ENCODE results near the gene SORCS2.
A peak's percentile ranks its signal among the peaks of the same experiment; 100 is the strongest.

Gene SORCS2

DNA sequence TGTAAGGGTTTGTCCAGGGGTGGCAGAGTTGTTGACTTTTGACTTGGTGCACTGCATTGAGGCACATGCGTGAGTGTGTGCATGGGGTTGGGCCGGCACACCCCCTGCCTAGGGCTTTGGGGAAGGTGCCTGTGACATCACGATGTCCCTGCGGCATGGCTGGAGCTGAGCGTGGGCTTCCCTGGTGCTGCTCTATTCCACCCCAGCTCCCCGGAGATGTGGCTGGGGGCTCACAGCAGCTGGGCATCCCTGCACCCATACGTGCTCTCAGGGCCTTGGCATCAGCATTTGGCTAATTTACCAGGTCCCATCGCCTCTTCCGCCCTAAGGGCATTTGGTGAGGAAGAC lies 236.7 kb downstream of the SORCS2 start:
- no peak for DNase-seq (ENCODE audit: low spot score)

DNA sequence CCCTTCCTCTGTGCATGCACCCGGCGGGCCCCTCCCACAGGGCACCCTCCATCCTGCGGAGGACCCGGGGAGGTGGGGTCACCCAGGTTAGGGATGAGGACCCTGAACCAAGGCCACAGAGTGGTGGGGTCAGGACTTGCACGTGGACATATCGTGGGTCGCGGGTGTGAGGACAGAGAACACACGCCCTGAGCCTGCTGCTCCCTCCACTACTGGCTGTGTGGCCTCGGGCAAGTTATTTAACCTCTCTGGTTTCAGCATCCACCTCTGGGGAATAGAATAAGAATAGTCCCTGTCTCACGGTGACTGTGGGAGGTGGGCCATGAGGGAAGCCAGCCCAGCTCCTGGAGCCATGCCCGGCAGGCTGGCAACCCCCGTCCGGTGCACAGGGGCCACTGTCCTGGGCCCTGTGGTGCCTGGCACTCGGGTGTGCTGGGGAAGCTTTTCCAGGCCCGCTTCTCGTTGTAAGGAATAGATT lies 237.3 kb downstream of the SORCS2 start:
- no peak for DNase-seq (ENCODE audit: low spot score)

DNA sequence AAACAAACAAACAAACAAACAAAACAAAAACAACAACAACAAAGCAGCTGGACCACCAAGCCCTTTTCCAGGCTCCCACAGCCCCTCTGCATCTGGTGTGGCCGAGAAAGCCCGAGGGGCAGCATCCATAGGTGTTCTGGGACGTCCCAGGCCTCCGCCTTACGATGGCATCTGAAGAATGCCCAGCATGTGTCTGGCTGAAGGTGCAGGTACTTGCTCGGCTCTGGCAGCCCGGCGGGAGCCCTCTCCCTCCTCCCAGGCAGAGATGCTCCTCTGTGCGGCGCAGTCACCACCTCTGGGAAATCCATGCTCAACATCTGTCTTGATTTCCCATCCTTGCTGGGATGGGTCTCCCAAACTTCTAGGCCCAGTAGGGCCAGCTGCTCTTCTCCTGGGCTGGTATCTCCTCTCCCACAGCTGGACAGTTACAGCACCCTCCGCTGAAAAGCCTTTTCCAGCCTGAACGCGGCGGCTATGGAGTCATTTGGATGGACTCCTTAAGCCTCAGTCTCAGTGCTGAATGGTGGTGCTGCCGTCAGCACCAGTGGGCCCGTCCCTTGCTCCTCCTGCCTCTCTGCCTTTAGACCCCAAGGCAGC lies 238.1 kb downstream of the SORCS2 start:
- DNase-seq (ENCODE audit: low spot score): no peak

DNA sequence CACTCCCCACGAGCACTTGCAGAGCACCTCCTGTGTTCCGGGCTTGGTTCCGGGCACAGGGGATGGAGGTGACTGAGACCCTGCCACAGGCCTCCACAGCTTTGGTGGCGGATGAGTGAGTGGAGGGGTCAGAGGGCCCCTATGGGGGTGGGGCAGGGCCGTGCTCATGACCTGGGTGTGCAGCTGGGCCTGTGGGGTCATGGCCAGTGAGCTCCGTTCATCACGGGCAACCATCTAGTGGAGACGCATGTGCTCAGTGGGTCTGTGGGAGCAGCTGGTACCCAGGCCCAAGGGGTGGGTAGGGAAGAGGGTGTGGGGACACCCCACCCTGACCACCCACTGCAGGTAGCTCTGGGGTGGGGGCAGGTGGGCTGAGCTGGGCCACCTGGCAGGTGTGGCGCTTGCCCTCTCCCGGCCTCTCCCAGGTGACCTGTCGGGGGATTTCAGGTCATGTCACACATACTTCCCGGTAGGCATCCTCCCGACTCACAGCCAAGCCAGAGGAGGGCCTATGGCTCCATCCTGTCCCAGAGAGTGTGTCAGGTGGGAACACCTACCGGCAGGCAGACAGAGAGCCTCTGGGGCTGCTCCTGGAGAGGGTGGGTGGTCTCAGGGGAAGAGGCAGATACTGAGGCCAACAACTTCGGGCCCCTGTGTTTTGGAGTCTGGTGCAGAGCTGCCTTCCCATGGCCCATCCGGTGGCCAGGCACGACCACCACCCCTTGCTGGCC lies 238.8 kb downstream of the SORCS2 start:
- DNase-seq (ENCODE audit: low spot score): no peak

DNA sequence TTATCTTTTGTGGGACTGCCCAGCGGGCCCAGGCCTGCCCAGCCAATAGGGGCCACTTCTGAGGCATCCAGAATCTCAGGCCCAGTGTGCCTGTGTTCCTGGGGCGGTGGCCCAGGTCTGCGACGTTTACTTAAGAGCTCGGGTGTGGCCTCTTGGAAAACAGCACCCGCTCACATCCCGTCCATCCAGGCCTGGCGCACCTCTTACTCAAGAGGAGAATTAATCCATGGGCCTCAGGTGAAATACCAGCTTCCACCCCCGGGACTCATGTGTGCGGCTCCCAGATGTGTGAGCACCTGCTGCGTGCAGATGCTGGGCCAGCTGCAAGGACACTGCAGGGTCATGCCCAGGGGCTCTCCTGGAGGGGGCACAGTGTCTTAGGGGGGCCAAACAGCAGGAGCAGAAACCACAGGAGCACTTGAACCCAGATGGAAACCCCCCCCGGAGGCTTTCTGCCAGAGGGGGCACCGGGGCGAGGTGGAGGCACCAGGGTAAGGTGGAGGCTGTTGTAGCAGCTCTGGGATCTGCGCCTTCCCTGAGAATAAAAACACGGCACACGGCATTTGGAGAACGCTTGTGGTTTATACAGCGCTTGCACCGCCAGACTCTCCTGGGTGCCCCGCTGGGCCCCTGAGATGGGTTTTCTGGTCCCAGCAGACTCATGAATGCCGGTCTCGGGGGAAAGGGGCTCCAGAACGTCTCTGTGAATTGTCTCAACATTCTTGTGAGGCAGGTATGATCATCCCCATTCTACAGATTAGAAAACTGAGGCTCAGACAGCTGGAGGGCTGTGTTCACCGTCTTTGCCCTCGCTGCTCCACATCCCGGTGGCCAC lies 239.6 kb downstream of the SORCS2 start:
- no peak for DNase-seq (ENCODE audit: low spot score)

DNA sequence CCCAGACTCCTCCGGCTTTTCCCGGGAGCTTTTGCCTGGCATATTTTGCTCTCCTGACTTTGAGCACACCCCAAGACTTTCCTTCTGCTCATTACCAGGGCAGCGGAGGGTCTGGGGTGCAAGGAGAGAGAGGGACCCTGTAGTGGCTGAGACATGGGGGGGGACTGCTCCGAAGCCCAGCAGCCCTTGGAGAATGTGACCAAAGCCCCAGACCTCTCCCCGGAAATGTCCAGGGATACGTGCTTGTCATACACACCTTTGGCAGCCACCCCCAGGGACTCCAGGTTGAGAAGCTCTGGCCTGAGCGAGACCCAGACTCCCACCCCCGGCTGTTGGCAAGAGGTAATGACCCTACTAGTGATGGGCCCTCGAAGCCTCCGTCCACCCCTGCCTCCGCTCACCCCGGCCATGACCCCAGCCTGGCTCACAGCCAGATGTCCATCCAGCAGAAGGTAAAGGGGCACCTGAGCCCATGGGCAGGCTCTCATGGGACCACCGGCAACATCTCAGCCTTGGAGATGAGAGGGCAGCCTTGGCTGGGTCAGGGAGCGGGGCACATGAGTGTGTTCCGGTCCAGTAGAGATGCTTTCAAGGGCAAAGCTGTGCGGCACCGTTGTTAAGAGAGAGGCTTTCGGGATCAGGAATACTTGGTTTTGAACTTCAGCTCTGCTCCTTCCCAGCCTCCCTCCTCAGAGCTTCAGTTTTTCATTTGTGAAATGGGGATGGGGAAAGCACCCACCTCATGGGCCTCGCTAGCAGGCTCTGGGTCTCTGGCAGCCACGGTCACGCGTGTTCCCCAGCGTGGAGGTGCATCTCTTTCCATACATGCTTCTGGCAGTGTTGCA lies 240.4 kb downstream of the SORCS2 start:
- DNase-seq (ENCODE audit: low spot score): no peak

DNA sequence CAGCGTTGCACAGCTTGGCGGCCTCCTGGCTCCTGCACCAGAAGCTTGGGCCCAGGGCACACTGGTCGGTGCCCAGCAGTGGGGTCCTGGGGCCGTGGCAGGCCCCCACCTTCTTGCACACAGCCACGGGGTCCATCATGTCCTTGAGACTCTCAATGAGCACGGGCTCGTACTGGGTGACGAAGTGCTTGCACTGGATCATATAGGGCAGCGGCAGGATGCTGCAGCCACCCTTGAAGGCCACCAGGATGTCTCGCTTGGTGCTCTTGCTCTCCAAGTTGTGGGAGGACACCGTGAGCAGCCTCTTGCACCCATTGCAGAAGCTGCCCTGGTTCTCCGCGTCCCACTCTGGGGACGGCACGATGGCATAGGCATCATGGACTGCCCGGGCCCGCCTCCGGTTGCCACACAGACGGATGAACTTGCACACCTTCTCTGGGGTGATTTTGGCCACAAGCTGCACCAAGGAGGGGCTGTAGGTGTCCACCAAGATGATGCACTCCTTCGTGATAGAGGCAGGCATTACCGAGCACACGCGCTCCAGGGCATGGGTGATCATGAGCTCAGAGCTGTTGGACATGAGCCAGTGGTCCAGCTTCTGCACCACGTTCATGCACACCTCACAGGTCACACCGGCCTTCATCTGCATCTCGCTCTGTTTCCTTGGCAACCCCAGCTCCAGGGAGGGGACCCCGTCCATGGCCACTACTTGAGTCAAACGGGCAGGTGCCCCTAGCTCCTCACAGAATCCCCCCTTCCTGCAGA lies 241.2 kb downstream of the SORCS2 start:
- no peak for DNase-seq (ENCODE audit: low spot score)

DNA sequence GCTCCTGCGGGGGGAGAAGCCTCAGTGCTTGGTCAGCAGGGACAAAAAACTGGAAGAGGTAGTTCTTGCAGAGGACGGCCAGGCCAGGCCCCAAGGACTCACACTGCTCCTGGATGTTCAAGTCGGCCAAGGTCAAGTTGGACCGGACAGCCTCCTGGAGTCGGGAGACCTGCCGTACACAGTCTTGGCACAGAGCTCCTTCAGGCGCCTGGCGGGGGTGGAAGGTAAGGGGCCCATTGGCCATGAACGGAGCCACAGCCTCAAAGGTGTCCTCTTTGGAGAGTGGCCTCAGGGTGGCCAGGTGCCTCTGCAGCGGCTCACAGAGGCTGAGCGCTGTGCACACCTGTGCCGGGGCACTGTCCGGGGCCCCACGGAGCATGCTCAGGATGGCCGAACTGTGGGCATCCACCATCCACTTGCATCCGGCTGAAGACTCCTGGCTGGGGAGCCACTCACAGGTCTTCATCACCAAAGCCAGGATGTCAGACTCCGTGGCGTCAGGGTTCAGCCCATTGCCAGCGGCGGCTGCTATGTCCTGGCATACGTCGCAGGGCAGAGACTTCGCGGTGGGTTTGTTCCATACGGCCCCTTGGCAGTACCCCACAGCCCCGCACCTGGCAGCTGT lies 241.9 kb downstream of the SORCS2 start:
- no peak for DNase-seq (ENCODE audit: low spot score)

DNA sequence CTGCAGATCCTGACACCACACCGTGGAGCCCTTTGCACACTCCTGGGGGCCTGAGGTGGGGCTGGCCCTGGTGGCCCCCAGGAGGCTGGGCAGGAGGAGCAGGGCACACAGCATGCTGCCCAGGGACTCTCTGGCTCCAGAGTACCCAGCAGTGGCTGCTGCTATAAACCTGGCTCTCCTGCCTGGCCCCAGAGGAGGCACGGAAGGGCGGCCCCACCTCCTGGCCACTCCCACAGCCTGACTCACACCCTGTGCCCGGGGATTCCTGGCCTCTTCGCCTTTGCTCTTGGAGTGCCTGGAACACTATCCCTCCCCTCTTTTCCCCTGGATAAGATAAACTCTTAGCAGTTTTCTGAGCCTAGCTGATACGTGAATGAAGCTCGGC lies 242.4 kb downstream of the SORCS2 start, which contains the start of gene PSAPL1:
TSS of gene PSAPL1 (minus strand) at position 165 of the 385 bp plus-strand sequence. CDS start at position 114, 51 bp downstream.
- peak; percentile 5 for DNase-seq (ENCODE audit: low spot score)

DNA sequence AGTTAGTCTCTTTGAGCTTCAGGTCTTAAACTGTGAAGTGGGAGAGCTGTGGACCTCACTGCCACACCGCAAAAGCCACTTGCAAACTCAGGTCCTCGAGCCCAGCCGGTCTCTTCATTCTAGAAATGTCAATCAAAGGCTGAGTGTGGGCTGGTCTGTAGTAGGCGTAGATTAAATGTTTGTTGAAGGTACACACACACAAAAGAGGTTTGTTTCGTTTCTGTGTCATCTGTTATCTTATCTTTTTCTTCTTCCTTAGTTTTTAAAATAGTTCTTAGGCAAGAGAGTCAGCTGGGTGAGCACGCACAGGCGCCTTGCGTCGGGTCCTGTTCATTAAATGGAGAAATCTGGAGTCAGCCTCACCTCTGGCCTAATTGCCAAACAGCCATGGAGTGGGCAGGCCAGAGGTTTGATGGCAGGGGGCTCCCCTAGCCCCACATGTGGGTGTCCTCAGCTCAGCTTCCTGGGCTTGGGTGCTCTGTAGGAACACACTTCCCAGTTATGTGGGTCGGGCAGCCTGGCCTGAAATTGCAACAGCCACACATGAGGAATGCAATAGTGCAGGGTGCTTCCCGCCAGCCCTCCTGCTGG lies 243.2 kb downstream of the SORCS2 start:
- no peak for DNase-seq (ENCODE audit: low spot score)

DNA sequence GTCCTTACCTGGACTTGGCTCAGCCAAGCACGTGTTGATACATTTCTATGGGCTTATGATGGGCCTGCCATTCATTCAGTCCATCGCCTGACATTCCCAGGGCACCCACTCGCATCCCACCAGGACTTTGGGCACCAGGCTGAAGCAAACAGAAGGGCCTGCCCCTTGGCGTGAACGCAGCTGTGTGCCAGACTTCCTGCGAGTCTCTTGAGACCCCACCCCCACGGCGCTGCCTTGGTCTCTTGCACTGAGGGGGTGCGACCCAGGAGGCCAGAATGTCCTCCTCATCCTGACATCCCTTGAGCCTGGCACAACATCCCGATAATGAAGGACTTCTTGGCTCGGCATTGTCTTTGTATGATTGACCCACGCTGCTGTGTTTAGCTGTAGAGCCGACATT lies 243.9 kb downstream of the SORCS2 start:
- no peak for DNase-seq (ENCODE audit: low spot score)

DNA sequence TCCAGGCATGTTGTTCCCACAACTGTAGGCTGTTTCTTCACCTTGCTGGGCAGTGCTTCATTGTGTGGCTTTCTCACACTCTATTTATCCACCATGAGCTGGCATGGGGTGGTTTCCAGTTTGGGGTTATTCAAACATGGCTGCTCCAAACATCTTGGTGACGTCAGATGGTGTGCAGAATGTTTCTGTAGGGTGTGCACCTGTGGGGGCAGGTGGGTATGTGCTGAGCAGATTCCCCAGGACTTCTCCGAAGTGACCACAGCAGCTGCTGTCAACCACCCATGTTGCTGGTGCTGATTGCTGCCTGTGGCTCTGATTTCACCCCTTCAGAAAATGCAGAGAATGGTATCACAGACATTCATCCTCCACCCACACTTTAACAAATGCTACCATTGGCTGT lies 247.4 kb downstream of the SORCS2 start:
- DNase-seq (ENCODE audit: low spot score): no peak

DNA sequence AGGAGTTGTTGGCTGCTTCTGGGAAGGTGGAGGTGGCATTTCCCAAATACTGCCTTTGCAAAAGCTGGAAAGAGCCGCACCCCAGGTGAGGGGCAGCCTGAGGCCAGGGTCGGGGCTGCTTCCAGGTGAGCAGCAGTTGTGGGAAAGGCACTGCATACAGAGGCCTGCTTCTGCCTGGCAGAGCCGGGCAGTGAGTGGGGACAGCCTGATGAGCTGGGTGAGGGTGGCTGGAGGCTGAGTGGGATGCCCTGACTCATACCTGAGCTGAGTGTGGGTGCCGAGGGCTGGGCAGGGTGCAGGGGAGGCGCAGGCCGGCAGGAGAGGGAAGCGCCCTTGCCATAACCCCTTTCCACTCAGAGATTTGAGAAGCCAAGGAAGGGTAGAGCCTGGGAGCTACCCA lies 248.9 kb downstream of the SORCS2 start:
- DNase-seq (ENCODE audit: low spot score): no peak

DNA sequence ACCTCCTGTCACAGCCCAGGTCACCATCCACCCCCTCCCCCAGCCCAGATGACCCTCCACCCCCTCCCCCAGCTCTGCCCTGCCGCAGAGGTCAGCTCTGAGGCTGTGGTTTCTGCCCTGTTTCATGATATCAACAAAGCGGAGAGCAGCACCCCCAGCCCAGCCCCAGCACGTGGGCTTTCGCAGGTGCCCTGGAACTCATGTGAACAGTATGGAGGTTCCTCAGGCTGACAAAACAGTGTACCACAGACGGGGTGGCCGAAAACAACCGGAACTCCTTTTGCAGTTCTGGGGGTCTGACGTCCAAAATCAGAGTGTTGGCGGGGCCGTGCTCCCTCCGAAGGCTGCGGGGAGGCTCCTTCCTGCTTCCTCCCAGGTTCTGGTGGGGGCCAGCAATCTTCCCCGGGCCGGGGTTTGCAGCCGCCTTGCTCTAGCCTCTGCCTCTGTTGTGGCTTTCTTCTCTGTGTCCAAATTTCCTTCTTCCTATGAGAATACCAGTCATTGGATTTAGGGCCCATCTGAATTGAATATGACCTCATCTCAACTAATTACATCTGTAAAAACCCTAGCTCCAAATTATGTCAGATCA lies 250.3 kb downstream of the SORCS2 start:
- DNase-seq (ENCODE audit: low spot score): no peak

DNA sequence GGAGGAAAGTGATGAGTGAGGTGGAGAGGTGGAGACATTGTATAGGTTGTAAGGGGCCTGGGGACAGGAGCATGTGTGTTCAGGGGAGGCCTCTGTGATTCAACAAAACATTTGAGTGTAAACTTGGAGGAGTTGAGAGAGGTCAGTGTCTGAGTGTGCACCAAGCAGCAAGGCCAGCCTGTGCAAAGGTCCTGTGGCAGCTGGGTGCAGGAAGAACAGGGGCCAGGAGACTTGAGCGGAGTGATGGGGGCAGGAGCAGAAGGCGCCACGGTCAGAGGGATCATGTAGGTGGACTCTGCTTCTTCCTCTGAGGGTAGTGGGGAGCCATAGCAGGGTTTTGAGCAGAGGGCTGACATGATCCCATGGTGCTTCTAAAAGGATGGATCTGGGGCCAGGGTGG lies 252.0 kb downstream of the SORCS2 start:
- no peak for DNase-seq (ENCODE audit: low spot score)

DNA sequence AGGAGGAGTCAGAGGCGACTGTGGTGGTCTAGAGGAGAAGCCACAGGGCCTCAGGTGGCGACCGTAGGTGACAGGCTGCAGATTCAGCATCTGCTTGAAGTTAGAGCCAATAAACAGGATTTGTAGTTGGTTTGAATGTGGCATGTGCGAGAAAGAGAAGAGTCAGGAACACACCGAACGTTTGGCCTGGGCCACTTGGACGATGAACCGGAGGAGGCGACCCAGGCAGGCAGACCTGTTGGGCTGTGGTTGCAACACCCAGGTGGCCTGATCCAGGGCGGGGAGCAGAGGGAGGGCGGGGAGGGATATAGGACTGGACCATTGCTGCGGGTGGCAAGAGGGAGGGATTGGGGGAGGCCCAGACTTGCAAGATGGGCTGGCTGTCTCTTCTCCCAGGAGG lies 252.4 kb downstream of the SORCS2 start:
- no peak for DNase-seq (ENCODE audit: low spot score)

DNA sequence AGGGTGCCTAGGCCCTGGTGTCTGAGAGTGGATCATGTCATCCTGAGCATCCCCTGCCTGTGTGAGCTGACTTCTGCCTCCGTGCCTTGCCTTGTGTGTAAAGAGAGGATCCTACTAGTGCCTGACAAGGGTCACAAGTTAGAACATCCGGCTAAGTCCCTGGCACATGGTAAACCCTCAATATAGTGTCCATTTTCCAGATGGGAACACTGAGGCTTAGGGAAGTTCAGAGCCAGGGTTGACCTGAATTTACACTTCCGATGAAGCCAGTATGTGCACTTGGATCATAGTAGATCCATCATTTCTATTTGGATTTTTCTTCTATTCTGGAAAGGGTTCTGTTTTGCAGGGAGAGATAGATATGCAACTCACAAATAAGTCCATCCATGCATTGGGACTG lies 254.9 kb downstream of the SORCS2 start:
- no peak for DNase-seq (ENCODE audit: low spot score)

DNA sequence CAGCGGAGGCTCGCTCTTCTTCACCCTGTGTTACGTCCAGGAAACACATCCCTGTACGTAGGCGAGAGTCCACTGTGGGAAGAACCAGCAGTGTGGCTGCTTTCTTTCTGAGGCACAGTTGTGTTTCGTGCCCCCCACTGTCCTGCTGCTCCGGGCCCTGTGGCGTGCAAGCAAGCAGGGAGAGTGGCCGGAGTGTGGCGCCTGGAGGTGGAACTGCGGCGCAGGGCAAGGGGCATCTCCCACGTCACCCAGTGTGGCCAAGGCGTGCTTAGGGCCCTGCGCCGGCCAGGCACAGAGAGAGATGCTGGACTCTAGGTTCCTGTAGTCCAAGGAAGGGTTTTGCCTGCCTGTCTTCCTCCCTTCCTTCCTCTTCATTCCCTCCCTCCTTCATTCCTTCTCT lies 255.7 kb downstream of the SORCS2 start:
- no peak for DNase-seq (ENCODE audit: low spot score)

DNA sequence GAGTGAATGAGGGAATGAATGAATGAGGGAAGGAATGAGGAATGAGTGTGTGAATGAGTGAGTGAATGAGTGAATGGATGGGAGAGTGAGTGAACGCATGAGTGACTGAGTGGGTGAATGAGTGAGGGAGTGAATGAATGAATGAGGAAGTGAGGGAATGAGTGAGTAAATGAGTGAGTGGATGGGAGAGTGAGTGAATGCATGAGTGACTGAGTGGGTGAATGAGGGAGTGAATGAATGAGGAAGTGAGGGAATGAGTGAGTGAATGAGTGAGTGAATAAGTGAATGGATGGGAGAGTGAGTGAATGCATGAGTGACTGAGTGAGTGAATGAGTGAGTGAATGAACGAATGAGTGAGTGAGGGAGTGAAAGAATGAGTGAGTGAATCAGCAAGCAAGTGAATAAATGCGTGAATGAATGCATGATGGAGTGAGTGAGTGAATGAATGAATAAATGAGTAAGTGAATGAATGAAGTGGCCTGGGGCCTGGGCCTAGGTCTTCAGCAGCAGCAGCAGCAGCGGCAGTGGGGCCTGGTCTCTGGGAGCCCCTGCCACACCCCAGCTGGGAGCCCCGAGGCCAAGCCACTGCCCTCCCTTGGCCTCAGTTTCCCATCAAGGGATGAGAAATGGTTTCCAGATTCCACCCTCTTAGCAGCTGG lies 258.6 kb downstream of the SORCS2 start:
- DNase-seq (ENCODE audit: low spot score): no peak

DNA sequence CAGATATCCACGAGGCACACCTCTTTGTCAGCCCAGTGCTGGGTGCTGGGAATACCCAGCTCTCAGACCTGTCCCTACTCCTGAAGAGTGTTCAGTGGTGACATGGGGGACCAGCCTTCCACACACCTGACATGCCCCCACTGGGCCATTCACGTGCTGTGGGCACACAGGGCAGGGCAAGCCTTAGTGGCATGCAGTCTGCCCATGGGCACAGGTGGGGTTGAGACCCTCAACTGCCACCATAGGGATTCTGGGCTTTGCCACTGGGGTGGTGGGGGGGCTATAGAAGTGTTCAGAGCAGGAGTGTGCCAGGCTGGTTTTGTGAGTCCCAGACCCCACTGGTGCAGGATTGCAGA lies 259.1 kb downstream of the SORCS2 start:
- DNase-seq (ENCODE audit: low spot score): no peak

All from kidney capillary endothelial cell (primary cell).